HEK293T (cell line): Measurements from ENCODE around the gene COMMD6.

Experiments
- BHLHE40 ChIP-seq: fragments of 450-650 bp; IDR thresholded peaks from 2 replicates; pipeline ENCODE4 v1.6.1; 2016; ENCODE audit warnings: mild to moderate bottlenecking, moderate library complexity, borderline replicate concordance
- CTBP1 ChIP-seq: fragments of 450-650 bp; IDR thresholded peaks from 2 replicates; pipeline ENCODE4 v1.6.1; 2016; ENCODE audit warnings: borderline replicate concordance
- ELF4 ChIP-seq: fragments of 450-650 bp; IDR thresholded peaks from 2 replicates; pipeline ENCODE4 v1.6.1; 2017; ENCODE audit warnings: antibody characterized with exemption
- FOXM1 ChIP-seq: fragments of 450-650 bp; IDR thresholded peaks from 2 replicates; pipeline ENCODE4 v1.6.1; 2017; ENCODE audit warnings: mild to moderate bottlenecking, borderline replicate concordance
- HDGF ChIP-seq: fragments of 450-650 bp; IDR thresholded peaks from 2 replicates; pipeline ENCODE4 v1.6.1; 2017; ENCODE audit warnings: antibody characterized with exemption, borderline replicate concordance
- LEF1 ChIP-seq: fragments of 450-650 bp; IDR thresholded peaks from 2 replicates; pipeline ENCODE4 v1.6.1; 2017; ENCODE audit warnings: mild to moderate bottlenecking, borderline replicate concordance
- NFRKB ChIP-seq: fragments of 450-650 bp; IDR thresholded peaks from 2 replicates; pipeline ENCODE4 v1.6.1; 2016; ENCODE audit warnings: mild to moderate bottlenecking, moderate library complexity
- PKNOX1 ChIP-seq: fragments of 450-650 bp; IDR thresholded peaks from 2 replicates; pipeline ENCODE4 v1.6.1; 2016
- SP1 ChIP-seq: fragments of 450-650 bp; IDR thresholded peaks from 2 replicates; pipeline ENCODE4 v1.6.1; 2017
- TARDBP ChIP-seq: fragments of 450-650 bp; IDR thresholded peaks from 2 replicates; pipeline ENCODE4 v1.6.1; 2016
- ZNF384 ChIP-seq: fragments of 450-650 bp; IDR thresholded peaks from 2 replicates; pipeline ENCODE4 v1.6.1; 2016

DNA sequence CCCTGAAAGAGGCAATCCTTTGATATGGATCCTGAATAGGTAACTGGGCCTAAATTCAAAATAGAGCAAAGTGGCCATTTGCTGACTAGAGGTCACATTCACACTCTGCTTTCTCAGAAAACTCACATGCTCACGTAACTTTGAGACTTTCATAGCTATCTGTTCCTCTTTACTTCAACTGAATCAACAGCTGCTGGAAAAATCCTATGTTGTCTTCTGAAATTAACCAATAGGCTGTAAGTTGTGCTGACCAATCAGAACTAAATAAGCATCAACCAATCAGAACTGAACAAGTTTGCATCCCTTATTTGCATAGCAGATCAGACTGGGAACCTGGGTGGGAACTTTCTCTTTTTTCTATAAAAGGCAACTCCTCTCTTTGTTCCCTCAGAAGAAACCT is 31.6 kb downstream of the COMMD6 start:
- no peak for TF ChIP-seq LEF1
- no peak for TF ChIP-seq SP1
- no peak for TF ChIP-seq ZNF384
- TF ChIP-seq NFRKB, result no peak
- TF ChIP-seq BHLHE40, result no peak
- no peak for TF ChIP-seq ELF4
- TF ChIP-seq FOXM1, result no peak
- no peak for TF ChIP-seq CTBP1
- TF ChIP-seq HDGF, result no peak
- TF ChIP-seq TARDBP, result no peak
- TF ChIP-seq PKNOX1, result no peak
